ENCODE measurements around the gene ATP5ME. TPM values are rescaled to one million over a fixed set of nuclear protein-coding genes. Genes with fewer than 3 reads are reported as not detected.
A peak's percentile ranks its signal among the peaks of the same experiment; 100 is the strongest.
"Not testable (repeated sequence)": the region's sequence is repeated elsewhere in the genome, so short reads cannot be mapped to it uniquely, and the experiment has no call there.

ATP5ME gene
- total and polyA plus RNA-seq, 7 experiments from 2014 or later = 115 to 404 (median 125) TPM

- POLR2A ChIA-PET = no interaction called here
- H3K4me1 ChIP-seq (ENCODE audit: control insufficient read depth in 2 of 2, insufficient read depth in 2 of 2, low read length in 2 of 2) = no peaks in the 10 kb centered on the region
- no peak overlapping the region for H3K27ac Mint-ChIP-seq
- peaks cover 0 to 8% (median 7%) of the 10 kb centered on the region in 7 donors for H3K4me1 Mint-ChIP-seq
- CTCF ChIA-PET = no interaction called here
- no peak overlapping the region for H3K27ac ChIP-seq (ENCODE audit: low read depth, low read length)
- peaks cover 0 to 3% of the 10 kb centered on the region in 2 donors for H3K27me3 ChIP-seq (ENCODE audit: control insufficient read depth in 2 of 2, insufficient read depth in 2 of 2, low read length in 2 of 2)
- ATAC-seq = no peak
- no peak for DNase-seq
- no peaks in the 10 kb centered on the region for H3K36me3 Mint-ChIP-seq
- H3K27me3 Mint-ChIP-seq = peaks cover 0 to 35% (median 17%) of the 10 kb centered on the region in 5 donors
- H3K9me3 Mint-ChIP-seq = peaks cover 0 to 4% (median 0%) of the 10 kb centered on the region in 11 donors
- no peak overlapping the region for H3K4me3 Mint-ChIP-seq
- H3K9me3 ChIP-seq (ENCODE audit: control insufficient read depth in 2 of 3, low read length in 3 of 3) = no peaks in the 10 kb centered on the region
- no peaks in the 10 kb centered on the region for H3K36me3 ChIP-seq (ENCODE audit: control insufficient read depth in 2 of 3, insufficient read depth in 3 of 3, low read length in 3 of 3)
- no peak overlapping the region for H3K4me3 ChIP-seq (ENCODE audit: low read length)
- intact Hi-C loops (cut with micrococcal nuclease) = no loop called here
These were observed 24.8 kb downstream of the ATP5ME start for GRCh38 chr4:649293-649625.

GRCh38 chr4:648579-649292 lies 25.3 kb downstream of the ATP5ME start:
- Mint-ChIP-seq H3K36me3 (no peaks in the 10 kb centered on the region), H3K9me3 (peaks cover 0 to 8% (median 0%) of the 10 kb centered on the region in 11 donors), H3K4me1 (peaks cover 0 to 8% (median 7%) of the 10 kb centered on the region in 7 donors), H3K27me3 (peaks cover 0 to 35% (median 19%) of the 10 kb centered on the region in 5 donors), H3K4me3 (no peak overlapping the region), H3K27ac (no peak overlapping the region)
- Histone ChIP-seq H3K9me3 (ENCODE audit: control insufficient read depth in 2 of 3, low read length in 3 of 3) (no peaks in the 10 kb centered on the region), H3K36me3 (ENCODE audit: control insufficient read depth in 2 of 3, insufficient read depth in 3 of 3, low read length in 3 of 3) (no peaks in the 10 kb centered on the region), H3K27ac (ENCODE audit: low read depth, low read length) (no peak overlapping the region), H3K4me3 (ENCODE audit: low read length) (no peak overlapping the region), H3K27me3 (ENCODE audit: control insufficient read depth in 2 of 2, insufficient read depth in 2 of 2, low read length in 2 of 2) (peaks cover 0 to 3% of the 10 kb centered on the region in 2 donors), H3K4me1 (ENCODE audit: control insufficient read depth in 2 of 2, insufficient read depth in 2 of 2, low read length in 2 of 2) (no peaks in the 10 kb centered on the region)
- DNase-seq = no peak
- no peak for ATAC-seq
- intact Hi-C loops (cut with micrococcal nuclease) = no loop called here
- ChIA-PET POLR2A (no interaction called here), CTCF (no interaction called here)

- Histone ChIP-seq H3K4me1 (ENCODE audit: control insufficient read depth in 2 of 2, insufficient read depth in 2 of 2, low read length in 2 of 2) (no peaks in the 10 kb centered on the region), H3K9me3 (ENCODE audit: control insufficient read depth in 2 of 3, low read length in 3 of 3) (no peaks in the 10 kb centered on the region), H3K27me3 (ENCODE audit: control insufficient read depth in 2 of 2, insufficient read depth in 2 of 2, low read length in 2 of 2) (peaks cover 0 to 3% of the 10 kb centered on the region in 2 donors), H3K36me3 (ENCODE audit: control insufficient read depth in 2 of 3, insufficient read depth in 3 of 3, low read length in 3 of 3) (no peaks in the 10 kb centered on the region), H3K4me3 (ENCODE audit: low read length) (no peak overlapping the region), H3K27ac (ENCODE audit: low read depth, low read length) (no peak overlapping the region)
- Mint-ChIP-seq H3K4me3 (no peak overlapping the region), H3K36me3 (peaks cover 0 to 4% (median 0%) of the 10 kb centered on the region in 5 donors), H3K27ac (no peak overlapping the region), H3K4me1 (peaks cover 0 to 8% (median 7%) of the 10 kb centered on the region in 7 donors), H3K9me3 (peaks cover 0 to 14% (median 3%) of the 10 kb centered on the region in 11 donors), H3K27me3 (peaks cover 0 to 35% (median 24%) of the 10 kb centered on the region in 5 donors)
- no peak for DNase-seq
- intact Hi-C loops (cut with micrococcal nuclease) = no loop called here
- no peak for ATAC-seq
- CTCF ChIA-PET = no interaction called here
- POLR2A ChIA-PET = no interaction called here
These were observed 26.6 kb downstream of the ATP5ME start for GRCh38 chr4:647481-647880.

- peaks cover 0 to 8% (median 7%) of the 10 kb centered on the region in 7 donors for H3K4me1 Mint-ChIP-seq
- H3K27me3 ChIP-seq (ENCODE audit: control insufficient read depth in 2 of 2, insufficient read depth in 2 of 2, low read length in 2 of 2) = peaks cover 0 to 3% of the 10 kb centered on the region in 2 donors
- peak in 2 of 9 donors; percentile 14 to 17 for DNase-seq
- no peak overlapping the region for H3K27ac ChIP-seq (ENCODE audit: low read depth, low read length)
- ATAC-seq = no peak
- intact Hi-C loops (cut with micrococcal nuclease) = no loop called here
- H3K9me3 ChIP-seq (ENCODE audit: control insufficient read depth in 2 of 3, low read length in 3 of 3) = no peaks in the 10 kb centered on the region
- peaks cover 0 to 14% (median 3%) of the 10 kb centered on the region in 11 donors for H3K9me3 Mint-ChIP-seq
- no peak overlapping the region for H3K4me3 ChIP-seq (ENCODE audit: low read length)
- ChIA-PET POLR2A (interaction anchor here (0.7 kb wide), 1 partner anchor 53 kb away, joined by 3 read pairs; no protein-coding TSS in a partner anchor), CTCF (no interaction called here)
- peak overlapping the region; percentile 63 to 91 (median 76) for H3K4me3 Mint-ChIP-seq
- peaks cover 0 to 4% (median 0%) of the 10 kb centered on the region in 5 donors for H3K36me3 Mint-ChIP-seq
- peaks cover 0 to 31% (median 24%) of the 10 kb centered on the region in 5 donors for H3K27me3 Mint-ChIP-seq
- no peaks in the 10 kb centered on the region for H3K36me3 ChIP-seq (ENCODE audit: control insufficient read depth in 2 of 3, insufficient read depth in 3 of 3, low read length in 3 of 3)
- H3K4me1 ChIP-seq (ENCODE audit: control insufficient read depth in 2 of 2, insufficient read depth in 2 of 2, low read length in 2 of 2) = no peaks in the 10 kb centered on the region
- peak overlapping the region in 5 of 9 donors; percentile 28 to 76 (median 49) for H3K27ac Mint-ChIP-seq
These were observed 27.6 kb downstream of the ATP5ME start for GRCh38 chr4:646460-646859.

- CTCF ChIA-PET; H3K27ac ChIP-seq (ENCODE audit: low read depth, low read length); H3K27ac Mint-ChIP-seq; H3K9me3 ChIP-seq (ENCODE audit: control insufficient read depth in 2 of 3, low read length in 3 of 3); H3K4me3 ChIP-seq (ENCODE audit: low read length); H3K4me3 Mint-ChIP-seq; DNase-seq; intact Hi-C loops (cut with micrococcal nuclease); H3K4me1 ChIP-seq (ENCODE audit: control insufficient read depth in 2 of 2, insufficient read depth in 2 of 2, low read length in 2 of 2); POLR2A ChIA-PET; H3K4me1 Mint-ChIP-seq; H3K27me3 ChIP-seq (ENCODE audit: control insufficient read depth in 2 of 2, insufficient read depth in 2 of 2, low read length in 2 of 2); H3K36me3 ChIP-seq (ENCODE audit: control insufficient read depth in 2 of 3, insufficient read depth in 3 of 3, low read length in 3 of 3); ATAC-seq: not testable (repeated sequence)
- Mint-ChIP-seq H3K9me3 (peaks cover 0 to 19% (median 6%) of the 10 kb centered on the region in 11 donors), H3K36me3 (peaks cover 0 to 11% (median 0%) of the 10 kb centered on the region in 5 donors), H3K27me3 (peaks cover 0 to 45% (median 32%) of the 10 kb centered on the region in 5 donors)
These were observed 31.7 kb downstream of the ATP5ME start for GRCh38 chr4:642366-642765.

- Mint-ChIP-seq H3K9me3 (peaks cover 0 to 8% (median 2%) of the 10 kb centered on the region in 11 donors), H3K27me3 (peaks cover 0 to 22% (median 15%) of the 10 kb centered on the region in 5 donors), H3K27ac (no peak overlapping the region), H3K4me1 (no peaks in the 10 kb centered on the region), H3K36me3 (peaks cover 0 to 7% (median 0%) of the 10 kb centered on the region in 5 donors), H3K4me3 (no peak overlapping the region)
- Histone ChIP-seq H3K9me3 (ENCODE audit: control insufficient read depth in 2 of 3, low read length in 3 of 3) (no peaks in the 10 kb centered on the region), H3K4me1 (ENCODE audit: control insufficient read depth in 2 of 2, insufficient read depth in 2 of 2, low read length in 2 of 2) (no peaks in the 10 kb centered on the region), H3K27ac (ENCODE audit: low read depth, low read length) (no peak overlapping the region), H3K4me3 (ENCODE audit: low read length) (no peak overlapping the region), H3K36me3 (ENCODE audit: control insufficient read depth in 2 of 3, insufficient read depth in 3 of 3, low read length in 3 of 3) (no peaks in the 10 kb centered on the region), H3K27me3 (ENCODE audit: control insufficient read depth in 2 of 2, insufficient read depth in 2 of 2, low read length in 2 of 2) (peaks cover 0 to 3% of the 10 kb centered on the region in 2 donors)
- CTCF ChIA-PET = no interaction called here
- intact Hi-C loops (cut with micrococcal nuclease) = no loop called here
- POLR2A ChIA-PET = no interaction called here
- no peak for ATAC-seq
- no peak for DNase-seq
These were observed 36.4 kb downstream of the ATP5ME start for GRCh38 chr4:637536-638280.

Data from naive thymus-derived CD4-positive, alpha-beta T cell (primary cell).